WTC11 (cell line): ENCODE data around the gene FAM32A.

ENCODE experiments used
- ATF3 ChIP-seq: sonication (generic); formaldehyde crosslinking; conservative IDR thresholded peaks from 2 replicates; pipeline ENCODE4 v1.8.1; 2022; ENCODE audit warnings: mild to moderate bottlenecking, missing genetic modification reagents
- CREM ChIP-seq: sonication (generic); formaldehyde crosslinking; IDR thresholded peaks from 2 replicates; pipeline ENCODE4 v1.8.1; 2022; ENCODE audit warnings: mild to moderate bottlenecking, missing genetic modification reagents, moderate library complexity
- E2F1 ChIP-seq: sonication (generic); formaldehyde crosslinking; IDR thresholded peaks from 2 replicates; pipeline ENCODE4 v1.8.0; 2022; ENCODE audit warnings: mild to moderate bottlenecking, missing genetic modification reagents
- ESRRA ChIP-seq: sonication (generic); formaldehyde crosslinking; IDR thresholded peaks from 2 replicates; pipeline ENCODE4 v1.8.1; 2022; ENCODE audit warnings: mild to moderate bottlenecking, missing genetic modification reagents, borderline replicate concordance
- GABPB1 ChIP-seq: sonication (generic); formaldehyde crosslinking; IDR thresholded peaks from 2 replicates; pipeline ENCODE4 v1.8.1; 2023; ENCODE audit warnings: mild to moderate bottlenecking, missing genetic modification reagents
- IRF1 ChIP-seq: sonication (generic); formaldehyde crosslinking; IDR thresholded peaks from 2 replicates; pipeline ENCODE4 v1.8.0; 2023; ENCODE audit warnings: missing genetic modification reagents
- NFE2L1 ChIP-seq: sonication (generic); formaldehyde crosslinking; IDR thresholded peaks from 2 replicates; pipeline ENCODE4 v1.8.1; 2023; ENCODE audit warnings: missing genetic modification reagents
- TEAD4 ChIP-seq: sonication (generic); formaldehyde crosslinking; IDR thresholded peaks from 2 replicates; pipeline ENCODE4 v1.8.0; 2022; ENCODE audit warnings: mild to moderate bottlenecking, missing genetic modification reagents
- ZBTB21 ChIP-seq: sonication (generic); formaldehyde crosslinking; IDR thresholded peaks from 2 replicates; pipeline ENCODE4 v1.8.1; 2023; ENCODE audit warnings: mild to moderate bottlenecking, missing genetic modification reagents, borderline replicate concordance
- ZNF232 ChIP-seq: sonication (generic); formaldehyde crosslinking; IDR thresholded peaks from 2 replicates; pipeline ENCODE4 v1.8.0; 2022; ENCODE audit warnings: mild to moderate bottlenecking, missing genetic modification reagents
- TF ChIP-seq, protein P1 (sequence below): fragments of 200-600 bp; IDR thresholded peaks from 2 replicates; pipeline ENCODE4 v1.8.0; 2022; ENCODE audit warnings: antibody characterized with exemption
- TF ChIP-seq, protein P2 (sequence below): sonication (generic); formaldehyde crosslinking; IDR thresholded peaks from 2 replicates; pipeline ENCODE4 v1.8.1; 2022; ENCODE audit warnings: low read depth, missing genetic modification reagents, borderline replicate concordance
- TF ChIP-seq, protein P3 (sequence below): sonication (generic); formaldehyde crosslinking; IDR thresholded peaks from 2 replicates; pipeline ENCODE4 v1.8.1; 2022; ENCODE audit warnings: mild to moderate bottlenecking, missing genetic modification reagents, moderate library complexity, borderline replicate concordance

DNA sequence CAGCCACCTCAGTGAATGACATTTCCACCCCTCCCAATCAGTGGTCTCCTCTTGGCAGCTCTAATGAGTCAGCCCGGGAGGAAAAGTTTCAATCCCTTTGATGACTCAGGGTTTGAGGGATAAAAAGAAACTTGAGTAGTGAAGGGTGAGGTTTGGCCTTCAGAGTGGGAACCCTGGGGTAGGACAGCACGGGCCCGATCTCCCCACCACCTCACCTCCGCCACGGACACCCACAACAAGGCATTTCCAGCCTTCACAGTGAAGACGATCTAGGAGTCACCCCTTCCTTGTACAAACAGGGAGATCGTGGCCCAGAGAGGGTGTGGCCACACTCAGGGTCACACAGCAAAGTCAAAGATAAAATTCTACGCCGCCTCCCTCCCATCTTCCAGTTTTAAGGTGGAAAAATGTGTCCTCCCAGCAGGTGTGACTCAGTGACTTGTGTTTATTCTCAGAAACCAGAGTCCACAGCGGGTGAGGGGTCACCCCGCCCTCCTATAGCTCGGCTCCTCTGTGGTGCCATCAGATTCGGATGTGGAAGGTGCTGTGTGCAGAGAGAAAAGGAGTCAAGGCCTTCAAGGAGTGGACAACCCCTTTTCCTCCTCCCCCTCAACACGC, 24.2 kb upstream of the FAM32A start:
- TF ChIP-seq, protein P1, sequence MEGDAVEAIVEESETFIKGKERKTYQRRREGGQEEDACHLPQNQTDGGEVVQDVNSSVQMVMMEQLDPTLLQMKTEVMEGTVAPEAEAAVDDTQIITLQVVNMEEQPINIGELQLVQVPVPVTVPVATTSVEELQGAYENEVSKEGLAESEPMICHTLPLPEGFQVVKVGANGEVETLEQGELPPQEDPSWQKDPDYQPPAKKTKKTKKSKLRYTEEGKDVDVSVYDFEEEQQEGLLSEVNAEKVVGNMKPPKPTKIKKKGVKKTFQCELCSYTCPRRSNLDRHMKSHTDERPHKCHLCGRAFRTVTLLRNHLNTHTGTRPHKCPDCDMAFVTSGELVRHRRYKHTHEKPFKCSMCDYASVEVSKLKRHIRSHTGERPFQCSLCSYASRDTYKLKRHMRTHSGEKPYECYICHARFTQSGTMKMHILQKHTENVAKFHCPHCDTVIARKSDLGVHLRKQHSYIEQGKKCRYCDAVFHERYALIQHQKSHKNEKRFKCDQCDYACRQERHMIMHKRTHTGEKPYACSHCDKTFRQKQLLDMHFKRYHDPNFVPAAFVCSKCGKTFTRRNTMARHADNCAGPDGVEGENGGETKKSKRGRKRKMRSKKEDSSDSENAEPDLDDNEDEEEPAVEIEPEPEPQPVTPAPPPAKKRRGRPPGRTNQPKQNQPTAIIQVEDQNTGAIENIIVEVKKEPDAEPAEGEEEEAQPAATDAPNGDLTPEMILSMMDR: no peak
- TF ChIP-seq, protein P2, sequence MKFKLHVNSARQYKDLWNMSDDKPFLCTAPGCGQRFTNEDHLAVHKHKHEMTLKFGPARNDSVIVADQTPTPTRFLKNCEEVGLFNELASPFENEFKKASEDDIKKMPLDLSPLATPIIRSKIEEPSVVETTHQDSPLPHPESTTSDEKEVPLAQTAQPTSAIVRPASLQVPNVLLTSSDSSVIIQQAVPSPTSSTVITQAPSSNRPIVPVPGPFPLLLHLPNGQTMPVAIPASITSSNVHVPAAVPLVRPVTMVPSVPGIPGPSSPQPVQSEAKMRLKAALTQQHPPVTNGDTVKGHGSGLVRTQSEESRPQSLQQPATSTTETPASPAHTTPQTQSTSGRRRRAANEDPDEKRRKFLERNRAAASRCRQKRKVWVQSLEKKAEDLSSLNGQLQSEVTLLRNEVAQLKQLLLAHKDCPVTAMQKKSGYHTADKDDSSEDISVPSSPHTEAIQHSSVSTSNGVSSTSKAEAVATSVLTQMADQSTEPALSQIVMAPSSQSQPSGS (CRISPR knock-in tag): no peak
- TF ChIP-seq CREM (CRISPR knock-in tag): no peak
- TF ChIP-seq ESRRA: no peak
- TF ChIP-seq, protein P3, sequence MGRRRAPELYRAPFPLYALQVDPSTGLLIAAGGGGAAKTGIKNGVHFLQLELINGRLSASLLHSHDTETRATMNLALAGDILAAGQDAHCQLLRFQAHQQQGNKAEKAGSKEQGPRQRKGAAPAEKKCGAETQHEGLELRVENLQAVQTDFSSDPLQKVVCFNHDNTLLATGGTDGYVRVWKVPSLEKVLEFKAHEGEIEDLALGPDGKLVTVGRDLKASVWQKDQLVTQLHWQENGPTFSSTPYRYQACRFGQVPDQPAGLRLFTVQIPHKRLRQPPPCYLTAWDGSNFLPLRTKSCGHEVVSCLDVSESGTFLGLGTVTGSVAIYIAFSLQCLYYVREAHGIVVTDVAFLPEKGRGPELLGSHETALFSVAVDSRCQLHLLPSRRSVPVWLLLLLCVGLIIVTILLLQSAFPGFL: no peak
- no peak for TF ChIP-seq E2F1
- TF ChIP-seq ATF3 (CRISPR knock-in tag): no peak
- no peak for TF ChIP-seq IRF1 (CRISPR knock-in tag)
- TF ChIP-seq ZNF232 (CRISPR knock-in tag): no peak
- TF ChIP-seq NFE2L1: no peak
- no peak for TF ChIP-seq ZBTB21 (CRISPR knock-in tag)
- TF ChIP-seq GABPB1 (CRISPR knock-in tag): no peak
- TF ChIP-seq TEAD4 (CRISPR knock-in tag): no peak
